ENCODE measurements around the gene FHOD3. TPM values are rescaled to one million over a fixed set of nuclear protein-coding genes. Genes with fewer than 3 reads are reported as not detected.

FHOD3 gene
- total and polyA plus RNA-seq, 2 donors (not counting 1 experiment from before 2014, with no cell fraction given), result not detected

GRCh38 chr18:36386150-36386920 lies 88.8 kb downstream of the FHOD3 start:
- Mint-ChIP-seq H3K27me3 (peaks cover 8% of the 10 kb centered on the region), H3K4me3 (no peak overlapping the region), H3K27ac (no peak overlapping the region), H3K9me3 (ENCODE audit: insufficient read depth) (no peaks in the 10 kb centered on the region), H3K4me1 (peaks cover 2% of the 10 kb centered on the region)
- Histone ChIP-seq H3K4me2 (replicated peaks; ENCODE audit: low read depth, low read length, poor library complexity, severe bottlenecking) (no peak overlapping the region), H3K27me3 (replicated peaks in 1 of 4; ENCODE audit: control extremely low read depth in 1 of 4, control insufficient read depth in 3 of 4, insufficient read depth in 4 of 4, low read length in 3 of 4) (no peaks in the 10 kb centered on the region), H2AFZ (ENCODE audit: insufficient read depth, low read depth, low read length, poor library complexity, severe bottlenecking) (no peak overlapping the region), H3K9ac (ENCODE audit: low read length) (no peak overlapping the region), H3K27ac (ENCODE audit: low read length in 2 of 2) (no peak overlapping the region), H3K36me3 (replicated peaks in 1 of 2; ENCODE audit: control extremely low read depth in 1 of 2, control insufficient read depth in 1 of 2, extremely low read depth in 1 of 2, insufficient read depth in 2 of 2, low read length in 1 of 2) (no peaks in the 10 kb centered on the region), H4K20me1 (ENCODE audit: control insufficient read depth, insufficient read depth, low read length, poor library complexity, severe bottlenecking) (no peaks in the 10 kb centered on the region), H3K4me3 (ENCODE audit: control extremely low read depth in 1 of 5, extremely low read depth in 1 of 5, insufficient read depth in 1 of 5, low read depth in 2 of 5, low read length in 4 of 5) (no peak overlapping the region), H3K9me3 (ENCODE audit: control extremely low read depth in 1 of 3, control insufficient read depth in 2 of 3, insufficient read depth in 1 of 3, low read length in 2 of 3) (no peaks in the 10 kb centered on the region), H3K4me1 (ENCODE audit: control insufficient read depth in 2 of 2, insufficient read depth in 2 of 2, low read length in 2 of 2) (no peaks in the 10 kb centered on the region), H3K79me2 (ENCODE audit: control insufficient read depth, insufficient read depth, low read length) (no peaks in the 10 kb centered on the region)
- 90% methylated on average over 9 of the region's 10 CpGs for WGBS (ENCODE audit: insufficient coverage)
- ATAC-seq (ENCODE audit: low read depth), result no peak
- CTCF ChIA-PET, result no interaction called here
- POLR2A ChIA-PET, result no interaction called here
- TF ChIP-seq, protein P1, sequence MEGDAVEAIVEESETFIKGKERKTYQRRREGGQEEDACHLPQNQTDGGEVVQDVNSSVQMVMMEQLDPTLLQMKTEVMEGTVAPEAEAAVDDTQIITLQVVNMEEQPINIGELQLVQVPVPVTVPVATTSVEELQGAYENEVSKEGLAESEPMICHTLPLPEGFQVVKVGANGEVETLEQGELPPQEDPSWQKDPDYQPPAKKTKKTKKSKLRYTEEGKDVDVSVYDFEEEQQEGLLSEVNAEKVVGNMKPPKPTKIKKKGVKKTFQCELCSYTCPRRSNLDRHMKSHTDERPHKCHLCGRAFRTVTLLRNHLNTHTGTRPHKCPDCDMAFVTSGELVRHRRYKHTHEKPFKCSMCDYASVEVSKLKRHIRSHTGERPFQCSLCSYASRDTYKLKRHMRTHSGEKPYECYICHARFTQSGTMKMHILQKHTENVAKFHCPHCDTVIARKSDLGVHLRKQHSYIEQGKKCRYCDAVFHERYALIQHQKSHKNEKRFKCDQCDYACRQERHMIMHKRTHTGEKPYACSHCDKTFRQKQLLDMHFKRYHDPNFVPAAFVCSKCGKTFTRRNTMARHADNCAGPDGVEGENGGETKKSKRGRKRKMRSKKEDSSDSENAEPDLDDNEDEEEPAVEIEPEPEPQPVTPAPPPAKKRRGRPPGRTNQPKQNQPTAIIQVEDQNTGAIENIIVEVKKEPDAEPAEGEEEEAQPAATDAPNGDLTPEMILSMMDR (IDR thresholded peaks at IDR 0.05), result no peak
- TF ChIP-seq EZH2 (IDR thresholded peaks at IDR 0.05; ENCODE audit: borderline replicate concordance, insufficient read depth, low read depth, low read length, poor library complexity, severe bottlenecking), result no peak
- intact Hi-C loops (cut with micrococcal nuclease), result no loop called here
- no peak for DNase-seq

GRCh38 chr18:36387310-36387709 lies 89.8 kb downstream of the FHOD3 start:
- Mint-ChIP-seq H3K4me1 (peaks cover 2% of the 10 kb centered on the region), H3K4me3 (no peak overlapping the region)

More at GRCh38 chr18:36387310-36387709, 89.8 kb downstream of the FHOD3 start:
- no peaks in the 10 kb centered on the region for H3K36me3 ChIP-seq (replicated peaks in 1 of 2; ENCODE audit: control extremely low read depth in 1 of 2, control insufficient read depth in 1 of 2, extremely low read depth in 1 of 2, insufficient read depth in 2 of 2, low read length in 1 of 2)
- H3K79me2 ChIP-seq (ENCODE audit: control insufficient read depth, insufficient read depth, low read length), result no peaks in the 10 kb centered on the region
- no peak overlapping the region for H3K4me3 ChIP-seq (ENCODE audit: control extremely low read depth in 1 of 5, extremely low read depth in 1 of 5, insufficient read depth in 1 of 5, low read depth in 2 of 5, low read length in 4 of 5)
- no peaks in the 10 kb centered on the region for H3K27me3 ChIP-seq (replicated peaks in 1 of 4; ENCODE audit: control extremely low read depth in 1 of 4, control insufficient read depth in 3 of 4, insufficient read depth in 4 of 4, low read length in 3 of 4)
- TF ChIP-seq, protein P1 (IDR thresholded peaks at IDR 0.05), result no peak
- intact Hi-C loops (cut with micrococcal nuclease), result no loop called here
- no peak for ATAC-seq (ENCODE audit: low read depth)
- WGBS (ENCODE audit: insufficient coverage), result 100% methylated on average over 1 of the region's 3 CpGs
- H3K27ac ChIP-seq (ENCODE audit: low read length in 2 of 2), result no peak overlapping the region
- no peaks in the 10 kb centered on the region for H4K20me1 ChIP-seq (ENCODE audit: control insufficient read depth, insufficient read depth, low read length, poor library complexity, severe bottlenecking)
- Mint-ChIP-seq H3K9me3 (ENCODE audit: insufficient read depth) (no peaks in the 10 kb centered on the region), H3K27me3 (peaks cover 4% of the 10 kb centered on the region), H3K27ac (no peak overlapping the region)
- no peaks in the 10 kb centered on the region for H3K9me3 ChIP-seq (ENCODE audit: control extremely low read depth in 1 of 3, control insufficient read depth in 2 of 3, insufficient read depth in 1 of 3, low read length in 2 of 3)
- no peaks in the 10 kb centered on the region for H3K4me1 ChIP-seq (ENCODE audit: control insufficient read depth in 2 of 2, insufficient read depth in 2 of 2, low read length in 2 of 2)
- DNase-seq, result no peak
- POLR2A ChIA-PET, result no interaction called here
- H3K9ac ChIP-seq (ENCODE audit: low read length), result no peak overlapping the region
- CTCF ChIA-PET, result no interaction called here
- H2AFZ ChIP-seq (ENCODE audit: insufficient read depth, low read depth, low read length, poor library complexity, severe bottlenecking), result no peak overlapping the region
- H3K4me2 ChIP-seq (replicated peaks; ENCODE audit: low read depth, low read length, poor library complexity, severe bottlenecking), result no peak overlapping the region

Measured in B cell (primary cell).